Measurements from ENCODE around the gene ALX4.

ALX4 gene

GRCh38 chr11:44290208-44290607 lies 19.7 kb downstream of the ALX4 start:
- DNase-seq: no peak

GRCh38 chr11:44288133-44288526 lies 21.8 kb downstream of the ALX4 start:
- DNase-seq: no peak

GRCh38 chr11:44286911-44287310 lies 23.0 kb downstream of the ALX4 start:
- DNase-seq: no peak

- DNase-seq: peak; percentile 75
These were observed 23.6 kb downstream of the ALX4 start for GRCh38 chr11:44286268-44286880.

- DNase-seq: no peak
These were observed 24.2 kb downstream of the ALX4 start for GRCh38 chr11:44285756-44286155.

- DNase-seq: no peak
These were observed 27.3 kb downstream of the ALX4 start for GRCh38 chr11:44282620-44283019.

GRCh38 chr11:44281151-44281550 lies 28.8 kb downstream of the ALX4 start:
- no peak for DNase-seq

GRCh38 chr11:44280257-44280656 lies 29.7 kb downstream of the ALX4 start:
- DNase-seq: no peak

GRCh38 chr11:44279483-44279882 lies 30.5 kb downstream of the ALX4 start:
- no peak for DNase-seq

GRCh38 chr11:44277196-44278090 lies 32.5 kb downstream of the ALX4 start:
- no peak for DNase-seq

- DNase-seq: no peak
These were observed 33.9 kb downstream of the ALX4 start for GRCh38 chr11:44275961-44276550.

- DNase-seq: no peak
These were observed 34.7 kb downstream of the ALX4 start for GRCh38 chr11:44275241-44275640.

- DNase-seq: no peak
These were observed 35.5 kb downstream of the ALX4 start for GRCh38 chr11:44274404-44274803.

GRCh38 chr11:44271286-44271685 lies 38.7 kb downstream of the ALX4 start:
- DNase-seq: no peak

- no peak for DNase-seq
These were observed 39.3 kb downstream of the ALX4 start for GRCh38 chr11:44270403-44271273.

- DNase-seq: no peak
These were observed 40.3 kb downstream of the ALX4 start for GRCh38 chr11:44269369-44270351.

GRCh38 chr11:44268614-44269080 lies 41.3 kb downstream of the ALX4 start:
- DNase-seq: no peak

GRCh38 chr11:44267750-44268613 lies 42.0 kb downstream of the ALX4 start:
- DNase-seq: no peak

- DNase-seq: no peak
These were observed 42.8 kb downstream of the ALX4 start for GRCh38 chr11:44267006-44267749.
